PC-3 (cell line): ENCODE data around the gene NKAIN2. TPM values are rescaled to one million over a fixed set of nuclear protein-coding genes. Genes with fewer than 3 reads are reported as not detected.

Experiments used
- ATAC-seq: fragments of 200-7000 bp; cut with Tn5 transposase; 2 replicates; pipeline ENCODE4 v1.9.1; 2020; ENCODE audit warnings: mild to moderate bottlenecking, moderate library complexity
- BruUV-seq: library from RNA; stranded (reverse); fragments of 400-500 nt; replicated peaks from 2 replicates; lab custom pipeline; 2021; lab: Mats Ljungman, UMichigan
- CTCF ChIA-PET: fragments of 300-600 bp; sonication (Branson Sonifier 250); formaldehyde crosslinking; loops from one replicate; lab custom pipeline; 2022; ENCODE audit warnings: antibody characterized with exemption; lab: Charles Lee
- POLR2A ChIA-PET: fragments of 300-600 bp; sonication (Branson Sonifier 250); formaldehyde crosslinking; loops from one replicate; lab custom pipeline; 2022; ENCODE audit warnings: antibody characterized with exemption; ENCODE audit not compliant: unreplicated experiment; lab: Charles Lee
- DNase-seq: peaks from one replicate; pipeline ENCODE4 v3.0.0-alpha.2; 2015
- H2AFZ ChIP-seq: fragments of 300-600 bp; sonication (generic); 2 replicates; pipeline ENCODE4 v1.6.0; 2016; ENCODE audit warnings: antibody characterized with exemption, low read length
- H3F3A ChIP-seq: fragments of 300-600 bp; sonication (generic); one replicate; pipeline ENCODE4 v1.6.0; 2017; ENCODE audit warnings: antibody characterized with exemption, low read length, control low read depth, mild to moderate bottlenecking; ENCODE audit not compliant: unreplicated experiment
- H3K27ac ChIP-seq: fragments of 300-600 bp; sonication (generic); 2 replicates; pipeline ENCODE4 v1.5.1; 2016; ENCODE audit warnings: mild to moderate bottlenecking, low read length
- H3K27me3 ChIP-seq: fragments of 300-600 bp; sonication (generic); 2 replicates; pipeline ENCODE4 v1.6.1; 2016; ENCODE audit warnings: low read length, mixed read lengths
- H3K36me3 ChIP-seq: fragments of 300-600 bp; sonication (generic); 2 replicates; pipeline ENCODE4 v1.6.1; 2016; ENCODE audit warnings: low read depth, mixed run types, low read length, mixed read lengths
- H3K4me1 ChIP-seq: fragments of 300-600 bp; sonication (generic); 2 replicates; pipeline ENCODE4 v1.5.1; 2016; ENCODE audit warnings: low read length; ENCODE audit not compliant: insufficient read depth
- H3K4me2 ChIP-seq: fragments of 300-600 bp; sonication (generic); 2 replicates; pipeline ENCODE4 v1.6.0; 2016; ENCODE audit warnings: low read length
- H3K4me3 ChIP-seq: fragments of 300-600 bp; sonication (generic); 2 replicates; pipeline ENCODE4 v1.5.1; 2016; ENCODE audit warnings: mild to moderate bottlenecking, low read length, mixed read lengths
- H3K79me2 ChIP-seq: fragments of 300-600 bp; sonication (generic); 2 replicates; pipeline ENCODE4 v1.6.1; 2017; ENCODE audit warnings: low read length, mixed read lengths
- H3K9ac ChIP-seq: fragments of 300-600 bp; sonication (generic); 2 replicates; pipeline ENCODE4 v1.6.0; 2016; ENCODE audit warnings: mild to moderate bottlenecking, low read length
- H3K9me2 ChIP-seq: fragments of 300-600 bp; sonication (generic); replicated peaks from 2 replicates; pipeline ENCODE4 v1.6.1; 2016; ENCODE audit warnings: mixed run types, low read length, mixed read lengths
- H3K9me3 ChIP-seq: fragments of 300-600 bp; sonication (generic); 2 replicates; pipeline ENCODE4 v1.6.1; 2016; ENCODE audit warnings: low read length, mixed read lengths
- H4K20me1 ChIP-seq: fragments of 300-600 bp; sonication (generic); 2 replicates; pipeline ENCODE4 v1.6.1; 2016; ENCODE audit warnings: low read length, mixed read lengths
- CTCF ChIP-seq: fragments of 300-600 bp; sonication (generic); conservative IDR thresholded peaks from 2 replicates; pipeline ENCODE4 v1.5.1; 2017; ENCODE audit warnings: antibody characterized with exemption, low read depth, mild to moderate bottlenecking, low read length
- EZH2 ChIP-seq: fragments of 300-600 bp; sonication (generic); IDR thresholded peaks from one replicate; pipeline ENCODE4 v1.6.1; 2017; ENCODE audit warnings: antibody characterized with exemption, mild to moderate bottlenecking, low read length; ENCODE audit not compliant: unreplicated experiment
- EZH2phosphoT487 ChIP-seq: fragments of 300-600 bp; sonication (generic); IDR thresholded peaks from 2 replicates; pipeline ENCODE4 v1.6.1; 2018; ENCODE audit warnings: mild to moderate bottlenecking, antibody characterized with exemption, low read length, borderline replicate concordance
- intact Hi-C: fragments of 100-400 bp; cut with micrococcal nuclease; formaldehyde crosslinking; loops from 2 replicates; pipeline ENCODE4 v1.9.0; 2023
- total RNA-seq: library from RNA; depleted of rRNA; stranded (reverse); fragments of >200 nt; gene quantifications from 2 replicates; pipeline ENCODE4 v1.2.3, GENCODE V29; 2014

Gene NKAIN2
- total RNA-seq, 1 experiment from 2014 or later, result not detected

GRCh38 chr6:124494956-124495664 is 691.4 kb downstream of the NKAIN2 start:
- TF ChIP-seq CTCF (no peak), EZH2 (no peak)
- Histone ChIP-seq H3K4me1 (no peaks in the 10 kb centered on the region), H3K36me3 (no peaks in the 10 kb centered on the region), H3K9me3 (no peaks in the 10 kb centered on the region), H3K27me3 (no peaks in the 10 kb centered on the region), H3K9me2 (no peaks in the 10 kb centered on the region), H3K27ac (no peak overlapping the region), H2AFZ (no peak overlapping the region), H3F3A (no peaks in the 10 kb centered on the region), H3K4me2 (no peak overlapping the region), H3K9ac (no peak overlapping the region), H3K79me2 (no peaks in the 10 kb centered on the region), H4K20me1 (no peaks in the 10 kb centered on the region), H3K4me3 (no peak overlapping the region)
- ChIA-PET CTCF (no interaction called here), POLR2A (no interaction called here)
- intact Hi-C loops, result no loop called here
- DNase-seq (no peak), ATAC-seq (no peak)
- no TSS peak for BruUV-seq

- DNase-seq, result no peak
- BruUV-seq, result no TSS peak
- Histone ChIP-seq H3K79me2 (no peaks in the 10 kb centered on the region), H3K4me1 (no peaks in the 10 kb centered on the region), H3K4me2 (no peak overlapping the region), H3K4me3 (no peak overlapping the region), H3K9me2 (no peaks in the 10 kb centered on the region), H3K27ac (no peak overlapping the region), H3K9ac (no peak overlapping the region), H2AFZ (no peak overlapping the region), H3K36me3 (no peaks in the 10 kb centered on the region), H3F3A (no peaks in the 10 kb centered on the region), H4K20me1 (no peaks in the 10 kb centered on the region), H3K27me3 (no peaks in the 10 kb centered on the region), H3K9me3 (no peaks in the 10 kb centered on the region)
- CTCF ChIA-PET, result no interaction called here
- intact Hi-C loops, result no loop called here
- ATAC-seq, result no peak
- TF ChIP-seq EZH2 (no peak), CTCF (no peak), EZH2phosphoT487 (no peak)
- POLR2A ChIA-PET, result no interaction called here
These were observed 692.1 kb downstream of the NKAIN2 start for GRCh38 chr6:124495665-124496190.

GRCh38 chr6:124496334-124496733 is 692.7 kb downstream of the NKAIN2 start:
- ATAC-seq, result no peak

More at GRCh38 chr6:124496334-124496733, 692.7 kb downstream of the NKAIN2 start:
- no peaks in the 10 kb centered on the region for H3K9me3 ChIP-seq
- POLR2A ChIA-PET, result no interaction called here
- BruUV-seq, result no TSS peak
- no peaks in the 10 kb centered on the region for H3K27me3 ChIP-seq
- no peak for DNase-seq
- no peaks in the 10 kb centered on the region for H3K4me1 ChIP-seq
- no peak overlapping the region for H2AFZ ChIP-seq
- H3K36me3 ChIP-seq, result no peaks in the 10 kb centered on the region
- no peak overlapping the region for H3K9ac ChIP-seq
- H3K4me2 ChIP-seq, result no peak overlapping the region
- intact Hi-C loops, result no loop called here
- no peaks in the 10 kb centered on the region for H3K9me2 ChIP-seq
- no peak for TF ChIP-seq EZH2
- no peak for TF ChIP-seq CTCF
- no peak for TF ChIP-seq EZH2phosphoT487
- CTCF ChIA-PET, result no interaction called here
- no peaks in the 10 kb centered on the region for H3F3A ChIP-seq
- H3K27ac ChIP-seq, result no peak overlapping the region
- no peak overlapping the region for H3K4me3 ChIP-seq
- no peaks in the 10 kb centered on the region for H3K79me2 ChIP-seq
- H4K20me1 ChIP-seq, result no peaks in the 10 kb centered on the region
